Sigmoid colon (tissue), 7 donors: Measurements from ENCODE around the gene KIF26A. TPM values are rescaled to one million over a fixed set of nuclear protein-coding genes. Genes with fewer than 3 reads are reported as not detected.

Experiments used
- DNase-seq: peaks from one replicate; pipeline ENCODE4 v3.0.0-alpha.2; 2019
- H3K27ac ChIP-seq, 4 donors: fragments of 200-600 bp; sonication (generic); one replicate each; pipeline ENCODE4 v1.5.1; 2016 to 2019; ENCODE audit warnings: mild to moderate bottlenecking in 1 of 4
- H3K27me3 ChIP-seq, 3 donors: fragments of 200-600 bp; sonication (generic); one replicate each; pipeline ENCODE4 v1.5.1; 2019; ENCODE audit warnings: mild to moderate bottlenecking in 1 of 3
- H3K36me3 ChIP-seq, 4 donors: fragments of 200-600 bp; sonication (generic); one replicate each; pipeline ENCODE4 v1.5.1; 2016 to 2019
- H3K4me1 ChIP-seq, 4 donors: fragments of 200-600 bp; sonication (generic); one replicate each; pipeline ENCODE4 v1.5.1; 2017 to 2019
- H3K4me3 ChIP-seq, 4 donors: fragments of 200-600 bp; sonication (generic); one replicate each; pipeline ENCODE4 v1.5.1; 2017 to 2019; ENCODE audit warnings: mild to moderate bottlenecking in 2 of 4, moderate library complexity in 1 of 4
- H3K9me3 ChIP-seq, 4 donors: fragments of 200-600 bp in 3 of 4; sonication (generic) in 3 of 4; one replicate each; pipeline versions ENCODE4 v1.5.1 to v1.6.1; 2013 to 2019
- CTCF ChIP-seq, 4 experiments: fragments of 450-650 bp in 3 of 4; fragments of 200-600 bp in 1 of 4; IDR thresholded peaks; one replicate each; pipeline ENCODE4 v1.5.1; 2016 to 2019; ENCODE audit warnings: antibody characterized with exemption in 4 of 4, mild to moderate bottlenecking in 3 of 4, moderate library complexity in 2 of 4
- EP300 ChIP-seq, 4 donors: sonication (generic); formaldehyde crosslinking; IDR thresholded peaks; one replicate each; pipeline ENCODE4 v1.6.1; 2017; ENCODE audit warnings: antibody characterized with exemption in 4 of 4
- POLR2A ChIP-seq, 2 donors: fragments of 450-650 bp; IDR thresholded peaks; one replicate each; pipeline ENCODE4 v1.6.1; 2016; ENCODE audit warnings: antibody characterized with exemption in 2 of 2, mild to moderate bottlenecking in 2 of 2, moderate library complexity in 2 of 2
- POLR2AphosphoS5 ChIP-seq, 4 donors: sonication (generic); formaldehyde crosslinking; IDR thresholded peaks; one replicate each; pipeline ENCODE4 v1.6.1; 2017; ENCODE audit warnings: antibody characterized with exemption in 4 of 4
- WGBS, 2 donors: extraction: QIAGEN DNeasy Blood & Tissue Kit; methylation state at CpG; one replicate each; pipeline ENCODE4 v1.1.7; 2013; 5-methylcytosine and 5-hydroxymethylcytosine counted together
- intact Hi-C: fragments of 100-400 bp; cut with DNase I; formaldehyde crosslinking; loops from one replicate; pipeline ENCODE4 v1.15.1; 2023
- polyA plus RNA-seq, 3 donors: library from polyadenylated mRNA; stranded (reverse); fragments of 200-250 nt; gene quantifications; one replicate each; pipeline ENCODE4 v1.2.3, GENCODE V29; 2013
- total RNA-seq, 4 donors: library from RNA; depleted of rRNA; stranded (reverse); fragments of >200 nt; gene quantifications; one replicate each; pipeline ENCODE4 v1.1.0, GENCODE V29; 2016
- donor health status: healthy with polysubstance abuse.
- donor health status: Bipolar disorder and iron deficiency.
- donor health status: healthy.

KIF26A gene
- total and polyA plus RNA-seq, 7 donors, result 0.60 to 4.2 (median 2.1) TPM

GRCh38 chr14:104200591-104200990 is 62.2 kb downstream of the KIF26A start:
- no peak overlapping the region for H3K27ac ChIP-seq
- TF ChIP-seq POLR2AphosphoS5 (IDR thresholded peaks at IDR 0.05), result no peak
- TF ChIP-seq CTCF (IDR thresholded peaks at IDR 0.05), result no peak
- no peak for TF ChIP-seq EP300 (IDR thresholded peaks at IDR 0.05)
- TF ChIP-seq POLR2A (IDR thresholded peaks at IDR 0.05), result no peak
- 84 to 88% methylated on average over 10 of the region's 10 CpGs for WGBS, 2 donors

GRCh38 chr14:104201063-104201462 is 62.7 kb downstream of the KIF26A start:
- TF ChIP-seq POLR2A (IDR thresholded peaks at IDR 0.05), result no peak
- no peak for TF ChIP-seq CTCF (IDR thresholded peaks at IDR 0.05)
- TF ChIP-seq POLR2AphosphoS5 (IDR thresholded peaks at IDR 0.05), result no peak
- TF ChIP-seq EP300 (IDR thresholded peaks at IDR 0.05), result no peak
- DNase-seq, result no peak
- Histone ChIP-seq H3K27me3 (no peaks in the 10 kb centered on the region), H3K4me3 (no peak overlapping the region), H3K27ac (no peak overlapping the region), H3K9me3 (no peaks in the 10 kb centered on the region), H3K36me3 (no peaks in the 10 kb centered on the region), H3K4me1 (peaks cover 0 to 8% (median 0%) of the 10 kb centered on the region in 4 donors)
- WGBS, 2 donors, result 91 to 93% methylated on average over 13 of the region's 13 CpGs
- intact Hi-C loops, result no loop called here

More at GRCh38 chr14:104200591-104200990, 62.2 kb downstream of the KIF26A start:
- Histone ChIP-seq H3K4me3 (no peak overlapping the region), H3K9me3 (no peaks in the 10 kb centered on the region), H3K4me1 (peaks cover 0 to 9% (median 0%) of the 10 kb centered on the region in 4 donors), H3K36me3 (no peaks in the 10 kb centered on the region), H3K27me3 (no peaks in the 10 kb centered on the region)
- intact Hi-C loops, result no loop called here
- DNase-seq, result no peak

GRCh38 chr14:104201496-104201895 is 63.1 kb downstream of the KIF26A start:
- H3K27me3 ChIP-seq, result no peaks in the 10 kb centered on the region
- no peak overlapping the region for H3K27ac ChIP-seq
- no peaks in the 10 kb centered on the region for H3K9me3 ChIP-seq
- no peak overlapping the region for H3K4me3 ChIP-seq
- 91 to 95% methylated on average over 9 of the region's 9 CpGs for WGBS, 2 donors
- no peak for DNase-seq
- intact Hi-C loops, result no loop called here
- H3K36me3 ChIP-seq, result no peaks in the 10 kb centered on the region
- TF ChIP-seq CTCF (IDR thresholded peaks at IDR 0.05) (no peak), EP300 (IDR thresholded peaks at IDR 0.05) (no peak), POLR2A (IDR thresholded peaks at IDR 0.05) (no peak), POLR2AphosphoS5 (IDR thresholded peaks at IDR 0.05) (no peak)
- peaks cover 0 to 4% (median 0%) of the 10 kb centered on the region in 4 donors for H3K4me1 ChIP-seq

GRCh38 chr14:104202259-104203070 is 64.1 kb downstream of the KIF26A start:
- Histone ChIP-seq H3K27me3 (no peaks in the 10 kb centered on the region), H3K27ac (no peak overlapping the region), H3K4me3 (no peak overlapping the region), H3K36me3 (no peaks in the 10 kb centered on the region), H3K9me3 (no peaks in the 10 kb centered on the region), H3K4me1 (no peaks in the 10 kb centered on the region)
- no peak for DNase-seq
- WGBS, 2 donors, result 18 to 59% methylated on average over 27 of the region's 27 CpGs
- no peak for TF ChIP-seq CTCF (IDR thresholded peaks at IDR 0.05)
- no peak for TF ChIP-seq POLR2A (IDR thresholded peaks at IDR 0.05)
- no peak for TF ChIP-seq EP300 (IDR thresholded peaks at IDR 0.05)
- TF ChIP-seq POLR2AphosphoS5 (IDR thresholded peaks at IDR 0.05), result no peak
- intact Hi-C loops, result no loop called here
